Neural cell (in vitro differentiated cells): ENCODE data around the gene KCNIP4. TPM values are rescaled to one million over a fixed set of nuclear protein-coding genes. Genes with fewer than 3 reads are reported as not detected.

Source experiments
- H2AFZ ChIP-seq: fragments of 200-600, 300-800 bp; sonication (generic), shearing (Covaris generic); 2 replicates; pipeline ENCODE4 v1.6.0; 2014; ENCODE audit warnings: low read depth, mild to moderate bottlenecking, antibody characterized with exemption, low read length, moderate library complexity
- H3F3A ChIP-seq: fragments of 200-600 bp; shearing (Covaris generic); 2 replicates; pipeline ENCODE4 v1.6.1; 2016; ENCODE audit warnings: mild to moderate bottlenecking, moderate library complexity, mixed read lengths, antibody characterized with exemption, low read length; ENCODE audit not compliant: insufficient read depth, poor library complexity, severe bottlenecking
- H3K27ac ChIP-seq: fragments of 200-600, 300-800 bp; sonication (generic), shearing (Covaris generic); 2 replicates; pipeline ENCODE4 v1.5.1; 2014; ENCODE audit warnings: mild to moderate bottlenecking, low read length, moderate library complexity
- H3K27me3 ChIP-seq: fragments of 300-800, 200-600 bp; sonication (generic), shearing (Covaris generic); 2 replicates; pipeline ENCODE4 v1.6.0; 2014; ENCODE audit warnings: mild to moderate bottlenecking, low read depth, low read length, moderate library complexity; ENCODE audit not compliant: insufficient read depth
- H3K36me3 ChIP-seq: fragments of 300-800, 200-600 bp; sonication (generic), shearing (Covaris generic); 2 replicates; pipeline ENCODE4 v1.5.1; 2014; ENCODE audit warnings: mild to moderate bottlenecking, antibody characterized with exemption, low read length, moderate library complexity; ENCODE audit not compliant: insufficient read depth
- H3K4me2 ChIP-seq: fragments of 300-800, 200-600 bp; sonication (generic), shearing (Covaris generic); 2 replicates; pipeline ENCODE4 v1.6.0; 2014; ENCODE audit warnings: mild to moderate bottlenecking, low read length
- H3K4me3 ChIP-seq: fragments of 300-800, 200-600 bp; sonication (generic), shearing (Covaris generic); 2 replicates; pipeline ENCODE4 v1.5.1; 2014; ENCODE audit warnings: mild to moderate bottlenecking, low read length, moderate library complexity
- H3K79me2 ChIP-seq: fragments of 200-600 bp; shearing (Covaris generic); replicated peaks from 2 replicates; pipeline ENCODE4 v1.6.0; 2014; ENCODE audit warnings: mild to moderate bottlenecking, low read length, moderate library complexity; ENCODE audit not compliant: insufficient read depth
- H3K9ac ChIP-seq: fragments of 300-800, 200-600 bp; sonication (generic), shearing (Covaris generic); 2 replicates; pipeline ENCODE4 v1.6.1; 2016; ENCODE audit warnings: mild to moderate bottlenecking, low read length, mixed read lengths
- H3K9me2 ChIP-seq: fragments of 200-600 bp; shearing (Covaris generic); 2 replicates; pipeline ENCODE4 v1.6.1; 2016; ENCODE audit warnings: mild to moderate bottlenecking, low read length, mixed read lengths; ENCODE audit not compliant: insufficient read depth
- H3K9me3 ChIP-seq: fragments of 200-600, 300-800 bp; sonication (generic), shearing (Covaris generic); 2 replicates; pipeline ENCODE4 v1.6.1; 2016; ENCODE audit warnings: mild to moderate bottlenecking, mixed run types, low read length, moderate library complexity, mixed read lengths
- H4K20me1 ChIP-seq: fragments of 200-600 bp; shearing (Covaris generic); 2 replicates; pipeline ENCODE4 v1.6.1; 2016; ENCODE audit warnings: mild to moderate bottlenecking, mixed run types; ENCODE audit not compliant: insufficient read depth
- CTCF ChIP-seq: fragments of 450-650 bp; IDR thresholded peaks from 2 replicates; pipeline ENCODE4 v1.5.1; 2014; ENCODE audit warnings: antibody characterized with exemption, mild to moderate bottlenecking, moderate library complexity; ENCODE audit not compliant: poor library complexity, severe bottlenecking
- EP300 ChIP-seq: fragments of 450-650 bp; conservative IDR thresholded peaks from 2 replicates; pipeline ENCODE4 v1.6.1; 2014; ENCODE audit warnings: antibody characterized with exemption, mild to moderate bottlenecking, moderate library complexity; ENCODE audit not compliant: poor library complexity, severe bottlenecking
- EZH2 ChIP-seq: fragments of 200-600, 300-800 bp; shearing (Covaris generic), sonication (generic); IDR thresholded peaks from 2 replicates; pipeline ENCODE4 v1.6.1; 2014; ENCODE audit warnings: antibody characterized with exemption, low read length, borderline replicate concordance, mild to moderate bottlenecking; ENCODE audit not compliant: insufficient read depth, poor library complexity, severe bottlenecking
- MXI1 ChIP-seq: fragments of 450-650 bp; conservative IDR thresholded peaks from 2 replicates; pipeline ENCODE4 v1.6.1; 2014; ENCODE audit warnings: antibody characterized with exemption, mild to moderate bottlenecking; ENCODE audit not compliant: poor library complexity, severe bottlenecking
- POLR2AphosphoS5 ChIP-seq: IDR thresholded peaks from 2 replicates; pipeline ENCODE4 v1.6.1; 2012
- RAD21 ChIP-seq: fragments of 450-650 bp; conservative IDR thresholded peaks from 2 replicates; pipeline ENCODE4 v1.6.1; 2014; ENCODE audit warnings: antibody characterized with exemption, mild to moderate bottlenecking, moderate library complexity
- SMC3 ChIP-seq: fragments of 450-650 bp; conservative IDR thresholded peaks from 2 replicates; pipeline ENCODE4 v1.6.1; 2014; ENCODE audit warnings: antibody characterized with exemption, mild to moderate bottlenecking, moderate library complexity; ENCODE audit not compliant: poor library complexity
- TAF1 ChIP-seq: IDR thresholded peaks from 2 replicates; pipeline ENCODE4 v1.6.1; 2012; ENCODE audit warnings: low read depth
- polyA plus RNA-seq: library from polyadenylated mRNA; depleted of rRNA; stranded (reverse); fragments of >200 nt; gene quantifications from 2 replicates; pipeline ENCODE4 v1.2.3, GENCODE V29; 2014
- TF ChIP-seq, protein P1 (sequence below): IDR thresholded peaks from 2 replicates; pipeline ENCODE4 v1.6.1; 2012; ENCODE audit warnings: borderline replicate concordance

Gene KCNIP4
- polyA plus RNA-seq, 1 donor from 2014 or later = 22.8 TPM

DNA sequence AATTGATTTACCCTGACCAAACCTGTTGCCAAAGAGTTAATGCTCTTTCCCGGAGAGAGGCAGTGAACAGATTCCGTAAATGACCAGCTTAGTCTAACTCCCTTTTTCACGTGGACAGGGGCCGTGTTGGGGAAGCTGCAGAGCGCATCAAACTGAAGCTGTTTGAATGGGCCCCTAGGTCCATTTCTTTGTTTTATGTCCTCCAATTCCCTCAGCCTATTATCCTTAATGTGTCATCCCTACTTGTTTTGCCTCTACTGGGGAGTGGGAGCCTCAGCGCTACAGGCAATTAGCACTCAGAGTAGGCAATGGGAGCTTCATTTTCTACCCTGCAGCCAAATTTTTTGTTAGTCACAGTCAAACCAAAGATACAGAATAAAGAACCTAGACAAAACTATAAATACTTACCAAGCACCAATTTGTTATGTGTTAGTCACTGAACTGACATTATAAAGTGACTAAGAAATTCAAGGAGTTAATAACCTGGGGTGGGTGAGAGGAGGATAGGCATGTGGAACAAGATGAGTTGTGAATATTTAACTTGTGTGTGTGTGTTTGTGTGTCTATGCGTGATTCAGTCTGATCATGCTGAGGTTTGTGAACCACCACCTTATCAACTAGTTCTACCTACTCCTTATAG is 830.9 kb downstream of the KCNIP4 start:
- Histone ChIP-seq H3K9me3 (no peaks in the 10 kb centered on the region), H3K9ac (no peak overlapping the region), H3K9me2 (no peaks in the 10 kb centered on the region), H3K36me3 (no peaks in the 10 kb centered on the region), H3K4me3 (no peak overlapping the region), H3K79me2 (no peaks in the 10 kb centered on the region), H3K27ac (no peak overlapping the region), H3F3A (no peaks in the 10 kb centered on the region), H2AFZ (no peak overlapping the region), H3K4me2 (no peak overlapping the region), H4K20me1 (no peaks in the 10 kb centered on the region), H3K27me3 (no peaks in the 10 kb centered on the region)
- TF ChIP-seq, protein P1, sequence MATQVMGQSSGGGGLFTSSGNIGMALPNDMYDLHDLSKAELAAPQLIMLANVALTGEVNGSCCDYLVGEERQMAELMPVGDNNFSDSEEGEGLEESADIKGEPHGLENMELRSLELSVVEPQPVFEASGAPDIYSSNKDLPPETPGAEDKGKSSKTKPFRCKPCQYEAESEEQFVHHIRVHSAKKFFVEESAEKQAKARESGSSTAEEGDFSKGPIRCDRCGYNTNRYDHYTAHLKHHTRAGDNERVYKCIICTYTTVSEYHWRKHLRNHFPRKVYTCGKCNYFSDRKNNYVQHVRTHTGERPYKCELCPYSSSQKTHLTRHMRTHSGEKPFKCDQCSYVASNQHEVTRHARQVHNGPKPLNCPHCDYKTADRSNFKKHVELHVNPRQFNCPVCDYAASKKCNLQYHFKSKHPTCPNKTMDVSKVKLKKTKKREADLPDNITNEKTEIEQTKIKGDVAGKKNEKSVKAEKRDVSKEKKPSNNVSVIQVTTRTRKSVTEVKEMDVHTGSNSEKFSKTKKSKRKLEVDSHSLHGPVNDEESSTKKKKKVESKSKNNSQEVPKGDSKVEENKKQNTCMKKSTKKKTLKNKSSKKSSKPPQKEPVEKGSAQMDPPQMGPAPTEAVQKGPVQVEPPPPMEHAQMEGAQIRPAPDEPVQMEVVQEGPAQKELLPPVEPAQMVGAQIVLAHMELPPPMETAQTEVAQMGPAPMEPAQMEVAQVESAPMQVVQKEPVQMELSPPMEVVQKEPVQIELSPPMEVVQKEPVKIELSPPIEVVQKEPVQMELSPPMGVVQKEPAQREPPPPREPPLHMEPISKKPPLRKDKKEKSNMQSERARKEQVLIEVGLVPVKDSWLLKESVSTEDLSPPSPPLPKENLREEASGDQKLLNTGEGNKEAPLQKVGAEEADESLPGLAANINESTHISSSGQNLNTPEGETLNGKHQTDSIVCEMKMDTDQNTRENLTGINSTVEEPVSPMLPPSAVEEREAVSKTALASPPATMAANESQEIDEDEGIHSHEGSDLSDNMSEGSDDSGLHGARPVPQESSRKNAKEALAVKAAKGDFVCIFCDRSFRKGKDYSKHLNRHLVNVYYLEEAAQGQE = no peak
- no peak for TF ChIP-seq TAF1
- no peak for TF ChIP-seq CTCF
- no peak for TF ChIP-seq EZH2

DNA sequence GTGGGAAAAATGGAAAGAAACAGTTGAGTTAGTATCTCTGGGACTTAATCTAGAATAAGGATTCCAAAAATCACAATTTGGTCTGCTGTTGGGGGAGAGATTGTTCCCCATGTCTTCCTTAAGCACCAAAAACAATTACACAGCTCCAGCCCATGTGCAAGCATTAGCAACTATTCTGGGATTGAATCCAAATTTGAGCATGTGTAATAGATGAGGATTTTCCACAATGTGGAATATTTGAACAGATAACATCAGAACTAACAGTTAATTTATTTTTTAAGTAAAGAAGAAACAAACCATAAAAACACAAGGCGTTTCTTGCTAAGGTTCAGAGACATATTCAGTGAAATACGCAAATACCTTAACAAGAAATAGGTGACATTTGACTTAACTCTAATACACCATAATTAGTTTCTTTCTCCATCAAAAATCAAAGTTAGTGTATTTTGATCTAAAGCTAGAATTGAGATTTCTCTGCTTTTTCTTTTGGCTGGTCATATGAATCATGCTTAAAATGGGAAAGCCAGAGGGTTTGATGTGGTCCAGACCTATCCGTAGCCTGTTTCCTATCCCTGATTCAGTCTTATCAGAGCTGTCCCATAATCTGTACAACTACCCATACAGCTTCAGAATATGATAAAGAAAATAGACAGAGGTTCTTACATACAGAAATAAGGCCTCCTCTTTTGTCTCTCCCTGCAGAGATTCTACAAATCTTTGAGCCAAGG is 834.9 kb downstream of the KCNIP4 start:
- H3K9ac ChIP-seq = no peak overlapping the region
- no peaks in the 10 kb centered on the region for H4K20me1 ChIP-seq
- no peaks in the 10 kb centered on the region for H3K27me3 ChIP-seq
- H3K36me3 ChIP-seq = no peaks in the 10 kb centered on the region
- H3K79me2 ChIP-seq = no peaks in the 10 kb centered on the region
- TF ChIP-seq MXI1 = no peak
- TF ChIP-seq EZH2 = no peak
- TF ChIP-seq, protein P1 = no peak
- TF ChIP-seq CTCF = no peak
- TF ChIP-seq SMC3 = no peak
- TF ChIP-seq EP300 = no peak
- no peak for TF ChIP-seq RAD21
- no peak for TF ChIP-seq TAF1
- TF ChIP-seq POLR2AphosphoS5 = no peak
- H3F3A ChIP-seq = no peaks in the 10 kb centered on the region
- no peak overlapping the region for H3K27ac ChIP-seq
- no peaks in the 10 kb centered on the region for H3K9me3 ChIP-seq
- no peak overlapping the region for H3K4me3 ChIP-seq
- H3K4me2 ChIP-seq = no peak overlapping the region
- H3K9me2 ChIP-seq = no peaks in the 10 kb centered on the region
- no peak overlapping the region for H2AFZ ChIP-seq
